Stimulated activated naive B cell treated with anti-CD40 and anti-IgM and Interleukin-4, amounts not matched to agents 10 μg/mL and 1 μg/mL and 100 μg/mL, for 72 hours (primary cell): Measurements from ENCODE around the gene EEF1AKMT1.
"Not testable (repeated sequence)": the region's sequence is repeated elsewhere in the genome, so short reads cannot be mapped to it uniquely, and the experiment has no call there.

Experiments
- ATAC-seq, 2 donors: fragments of 150-1000 bp; cut with Tn5 transposase; replicated peaks; 2 replicates each; pipeline ENCODE4 v1.10.0; 2021; ENCODE audit warnings: moderate library complexity in 1 of 2
- DNase-seq: peaks from one replicate; pipeline ENCODE4 v3.0.0; 2021
- H3K27ac Mint-ChIP-seq: one replicate; pipeline ENCODE4 v1.8.0; 2022; ENCODE audit warnings: mild to moderate bottlenecking, mixed read lengths
- H3K27me3 Mint-ChIP-seq, 2 donors: one replicate each; pipeline ENCODE4 v1.8.0; 2022; ENCODE audit warnings: mixed read lengths in 2 of 2
- H3K36me3 Mint-ChIP-seq, 2 donors: one replicate each; pipeline ENCODE4 v1.8.0; 2022; ENCODE audit warnings: mixed read lengths in 2 of 2, mild to moderate bottlenecking in 1 of 2
- H3K4me1 Mint-ChIP-seq, 2 donors: one replicate each; pipeline ENCODE4 v1.8.0; 2022; ENCODE audit warnings: mixed read lengths in 2 of 2, mild to moderate bottlenecking in 1 of 2
- H3K4me3 Mint-ChIP-seq, 2 donors: one replicate each; pipeline ENCODE4 v1.8.0; 2022; ENCODE audit warnings: mild to moderate bottlenecking in 2 of 2, mixed read lengths in 2 of 2, moderate library complexity in 1 of 2
- H3K9me3 Mint-ChIP-seq, 2 donors: one replicate each; pipeline ENCODE4 v1.8.0; 2022; ENCODE audit warnings: mixed read lengths in 2 of 2, mild to moderate bottlenecking in 1 of 2

The EEF1AKMT1 gene

GRCh38 chr13:20685092-20685491, 88.7 kb downstream of the EEF1AKMT1 start:
- H3K4me1 Mint-ChIP-seq: no peaks in the 10 kb centered on the region
- peaks cover 2 to 13% of the 10 kb centered on the region in 2 donors for H3K36me3 Mint-ChIP-seq
- H3K27me3 Mint-ChIP-seq: no peaks in the 10 kb centered on the region
- no peak for ATAC-seq
- H3K27ac Mint-ChIP-seq: no peak overlapping the region
- DNase-seq: no peak
- no peaks in the 10 kb centered on the region for H3K9me3 Mint-ChIP-seq
- no peak overlapping the region for H3K4me3 Mint-ChIP-seq

GRCh38 chr13:20684546-20684945, 89.2 kb downstream of the EEF1AKMT1 start:
- no peak for ATAC-seq
- no peaks in the 10 kb centered on the region for H3K27me3 Mint-ChIP-seq

GRCh38 chr13:20684041-20684440, 89.7 kb downstream of the EEF1AKMT1 start:
- DNase-seq (no peak), ATAC-seq (no peak)
- H3K4me1 Mint-ChIP-seq: no peaks in the 10 kb centered on the region
- H3K36me3 Mint-ChIP-seq: peaks cover 2 to 18% of the 10 kb centered on the region in 2 donors
- no peaks in the 10 kb centered on the region for H3K27me3 Mint-ChIP-seq
- no peaks in the 10 kb centered on the region for H3K9me3 Mint-ChIP-seq
- H3K27ac Mint-ChIP-seq: no peak overlapping the region
- no peak overlapping the region for H3K4me3 Mint-ChIP-seq

More at GRCh38 chr13:20684546-20684945, 89.2 kb downstream of the EEF1AKMT1 start:
- Mint-ChIP-seq H3K27ac (no peak overlapping the region), H3K4me3 (no peak overlapping the region), H3K36me3 (peaks cover 2 to 14% of the 10 kb centered on the region in 2 donors), H3K9me3 (no peaks in the 10 kb centered on the region), H3K4me1 (no peaks in the 10 kb centered on the region)
- no peak for DNase-seq

- Mint-ChIP-seq H3K4me1 (no peaks in the 10 kb centered on the region), H3K4me3 (no peak overlapping the region), H3K9me3 (no peaks in the 10 kb centered on the region), H3K27ac (no peak overlapping the region), H3K36me3 (peaks cover 2 to 15% of the 10 kb centered on the region in 2 donors), H3K27me3 (no peaks in the 10 kb centered on the region)
- DNase-seq (no peak), ATAC-seq (no peak)
Measured at GRCh38 chr13:20682061-20682460, 91.7 kb downstream of the EEF1AKMT1 start.

GRCh38 chr13:20681481-20681880, 92.3 kb downstream of the EEF1AKMT1 start:
- H3K36me3 Mint-ChIP-seq: peaks cover 2 to 17% of the 10 kb centered on the region in 2 donors
- H3K4me1 Mint-ChIP-seq, H3K27me3 Mint-ChIP-seq, ATAC-seq, H3K27ac Mint-ChIP-seq, H3K4me3 Mint-ChIP-seq, DNase-seq, H3K9me3 Mint-ChIP-seq: not testable (repeated sequence)

- DNase-seq (no peak), ATAC-seq (no peak)
- H3K27ac Mint-ChIP-seq: no peak overlapping the region
- H3K27me3 Mint-ChIP-seq: no peaks in the 10 kb centered on the region
- H3K9me3 Mint-ChIP-seq: no peaks in the 10 kb centered on the region
- no peaks in the 10 kb centered on the region for H3K4me1 Mint-ChIP-seq
- no peak overlapping the region for H3K4me3 Mint-ChIP-seq
- peaks cover 2 to 22% of the 10 kb centered on the region in 2 donors for H3K36me3 Mint-ChIP-seq
Measured at GRCh38 chr13:20680416-20681080, 93.2 kb downstream of the EEF1AKMT1 start.

- no peak overlapping the region for H3K27ac Mint-ChIP-seq
- peaks cover 2 to 22% of the 10 kb centered on the region in 2 donors for H3K36me3 Mint-ChIP-seq
- DNase-seq (no peak), ATAC-seq (no peak)
- H3K9me3 Mint-ChIP-seq: no peaks in the 10 kb centered on the region
- no peak overlapping the region for H3K4me3 Mint-ChIP-seq
- no peaks in the 10 kb centered on the region for H3K4me1 Mint-ChIP-seq
- H3K27me3 Mint-ChIP-seq: no peaks in the 10 kb centered on the region
Measured at GRCh38 chr13:20679879-20680278, 93.9 kb downstream of the EEF1AKMT1 start.
